HCT116 (cell line): ENCODE data around the gene CLDN1. TPM values are rescaled to one million over a fixed set of nuclear protein-coding genes. Genes with fewer than 3 reads are reported as not detected.

Source experiments
- ATAC-seq: fragments of 200-7000 bp; cut with Tn5 transposase; 2 replicates; pipeline ENCODE4 v1.9.1; 2020; ENCODE audit warnings: mild to moderate bottlenecking, moderate library complexity
- BruUV-seq: library from RNA; stranded (reverse); fragments of 400-500 nt; replicated peaks from 2 replicates; lab custom pipeline; 2021; lab: Mats Ljungman, UMichigan
- CTCF ChIA-PET: fragments of 300-600 bp; sonication (Branson Sonifier 250); formaldehyde crosslinking; loops from one replicate; lab custom pipeline; 2021; ENCODE audit warnings: antibody characterized with exemption; lab: Charles Lee
- POLR2A ChIA-PET: fragments of 300-600, 350-600 bp; sonication (Branson Sonifier 250); formaldehyde crosslinking; loops from one replicate; lab custom pipeline; 2021; ENCODE audit warnings: antibody characterized with exemption; lab: Charles Lee
- RAD21 ChIA-PET, 2 experiments: fragments of 300-600 bp; sonication (Branson Sonifier 250); formaldehyde crosslinking; loops; one replicate each; lab custom pipeline; 2023; ENCODE audit warnings: low total read pairs in 2 of 2; ENCODE audit not compliant: uncharacterized antibody in 2 of 2, unreplicated experiment in 2 of 2, low non-redundant PET in 1 of 2; lab: Charles Lee
- DNase-seq: peaks from one replicate; pipeline ENCODE4 v3.0.0-alpha.2; 2010; ENCODE audit warnings: low read depth, low spot score
- H2AFZ ChIP-seq: fragments of 200-600 bp; shearing (Covaris generic), sonication (generic); 2 replicates; pipeline ENCODE4 v1.6.1; 2017; ENCODE audit warnings: low read depth, mixed run types, mixed read lengths, antibody characterized with exemption, low read length; ENCODE audit not compliant: poor library complexity, severe bottlenecking
- H3K27ac ChIP-seq: 2 replicates; pipeline ENCODE4 v1.5.1; 2012; ENCODE audit warnings: low read depth, low read length
- H3K27me3 ChIP-seq: fragments of 200-600 bp; sonication (generic); 2 replicates; pipeline ENCODE4 v1.6.1; 2016; ENCODE audit warnings: mixed run types, low read length, mixed read lengths; ENCODE audit not compliant: insufficient read depth
- H3K36me3 ChIP-seq, 2 experiments: fragments of 200-500 bp in 1 of 2; fragments of 200-600 bp in 1 of 2; sonication (Bioruptor generic) in 1 of 2; sonication (generic) in 1 of 2; 2 replicates each; pipeline versions ENCODE4 v1.5.1 to v1.6.1; 2014 to 2016; ENCODE audit warnings: low read length in 2 of 2, inconsistent platforms in 1 of 2, mixed read lengths in 1 of 2, mixed run types in 1 of 2; ENCODE audit not compliant: insufficient read depth in 2 of 2, control insufficient read depth in 1 of 2
- H3K4me1 ChIP-seq, 2 experiments: fragments of 200-600 bp in 1 of 2; sonication (generic) in 1 of 2; 2 replicates each; pipeline versions ENCODE4 v1.5.1 to v1.6.1; 2012 to 2017; ENCODE audit warnings: low read length in 2 of 2, inconsistent platforms in 1 of 2, mild to moderate bottlenecking in 1 of 2, mixed read lengths in 1 of 2, mixed run types in 1 of 2, moderate library complexity in 1 of 2; ENCODE audit not compliant: insufficient read depth in 2 of 2, control insufficient read depth in 1 of 2
- H3K4me2 ChIP-seq: fragments of 200-600 bp; sonication (generic); 2 replicates; pipeline ENCODE4 v1.6.1; 2017; ENCODE audit warnings: mixed run types, low read length, mixed read lengths
- H3K4me3 ChIP-seq, 2 experiments: fragments of 200-600 bp in 1 of 2; sonication (generic) in 1 of 2; replicated peaks in 1 of 2; 2 replicates each; pipeline ENCODE4 v1.5.1; 2011 to 2016; ENCODE audit warnings: low read length in 2 of 2, control low read depth in 1 of 2, low read depth in 1 of 2, mild to moderate bottlenecking in 1 of 2, mixed read lengths in 1 of 2, mixed run types in 1 of 2
- H3K79me2 ChIP-seq: fragments of 200-600 bp; sonication (generic); 2 replicates; pipeline ENCODE4 v1.6.1; 2017; ENCODE audit warnings: mild to moderate bottlenecking, mixed run types, low read length, moderate library complexity, mixed read lengths; ENCODE audit not compliant: insufficient read depth
- H3K9ac ChIP-seq: fragments of 200-600 bp; sonication (generic); 2 replicates; pipeline ENCODE4 v1.6.1; 2016; ENCODE audit warnings: low read length, mixed read lengths
- H3K9me2 ChIP-seq: fragments of 200-600 bp; sonication (generic), shearing (Covaris generic); 2 replicates; pipeline ENCODE4 v1.6.1; 2017; ENCODE audit warnings: mixed run types, mild to moderate bottlenecking, moderate library complexity; ENCODE audit not compliant: insufficient read depth
- H3K9me3 ChIP-seq, 2 experiments: fragments of 200-500 bp in 1 of 2; fragments of 200-600 bp in 1 of 2; sonication (Bioruptor generic) in 1 of 2; sonication (generic) in 1 of 2; 2 replicates each; pipeline ENCODE4 v1.6.1; 2014 to 2017; ENCODE audit warnings: low read length in 2 of 2, mixed read lengths in 2 of 2, inconsistent platforms in 1 of 2, low read depth in 1 of 2, mild to moderate bottlenecking in 1 of 2, mixed run types in 1 of 2, moderate library complexity in 1 of 2; ENCODE audit not compliant: control insufficient read depth in 1 of 2, insufficient read depth in 1 of 2
- H4K20me1 ChIP-seq: fragments of 200-600 bp; sonication (generic), shearing (Covaris generic); 2 replicates; pipeline ENCODE4 v1.6.1; 2017; ENCODE audit warnings: mixed run types, mild to moderate bottlenecking, moderate library complexity; ENCODE audit not compliant: insufficient read depth
- CBX3 ChIP-seq: IDR thresholded peaks from 2 replicates; pipeline ENCODE4 v1.6.1; 2012; ENCODE audit warnings: low read depth
- EZH2 ChIP-seq: fragments of 200-600 bp; sonication (generic); IDR thresholded peaks from 2 replicates; pipeline ENCODE4 v1.6.1; 2017; ENCODE audit warnings: antibody characterized with exemption, mixed run types
- REST ChIP-seq: IDR thresholded peaks from 2 replicates; pipeline ENCODE4 v1.6.1; 2012; ENCODE audit warnings: low read depth
- intact Hi-C: fragments of 100-400 bp; cut with micrococcal nuclease; formaldehyde crosslinking; loops from 2 replicates; pipeline ENCODE4 v1.10.0; 2022
- total RNA-seq: library from RNA; stranded (reverse); gene quantifications from one replicate; pipeline ENCODE4 v1.2.1, GENCODE V29; 2021; ENCODE audit not compliant: unreplicated experiment

Gene CLDN1
- total RNA-seq, 1 experiment from 2014 or later = 0.20 TPM

DNA sequence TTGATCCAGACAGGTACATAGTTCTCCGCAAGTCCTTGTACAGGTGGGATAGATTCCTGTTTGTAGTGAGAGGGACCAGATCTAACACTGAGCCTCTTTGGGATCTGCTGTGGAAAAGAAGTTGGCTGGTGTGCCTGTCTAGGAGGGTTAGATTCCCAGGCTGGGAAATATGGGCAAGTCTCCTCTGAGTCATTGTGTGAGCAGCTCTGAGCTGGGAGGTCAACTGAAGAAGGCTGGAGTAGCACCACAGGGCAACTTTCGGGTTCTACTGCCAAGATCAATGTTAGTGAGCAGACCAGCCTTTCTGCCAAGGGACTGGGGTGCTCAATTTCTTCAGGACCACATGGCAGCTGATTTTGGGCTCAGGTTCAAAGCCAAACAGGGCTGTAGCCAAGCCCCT, 33.4 kb downstream of the CLDN1 start:
- no peaks in the 10 kb centered on the region for H3K27me3 ChIP-seq
- H3K79me2 ChIP-seq = no peaks in the 10 kb centered on the region
- POLR2A ChIA-PET = no interaction called here
- H3K4me3 ChIP-seq = no peak overlapping the region
- RAD21 ChIA-PET = no interaction called here
- CTCF ChIA-PET = no interaction called here
- H3K9me2 ChIP-seq = no peaks in the 10 kb centered on the region
- no peak for DNase-seq
- H2AFZ ChIP-seq = no peak overlapping the region
- no peak overlapping the region for H3K4me2 ChIP-seq
- intact Hi-C loops = no loop called here
- no peak for TF ChIP-seq EZH2
- TF ChIP-seq, all 23 proteins: peak for 0
- Histone ChIP-seq H3K9me3 (peaks cover 0 to 7% of the 10 kb centered on the region in 2 experiments; a peak in 1 of 4 replicates), H4K20me1 (no peaks in the 10 kb centered on the region), H3K27ac (no peak overlapping the region), H3K9ac (no peak overlapping the region), H3K36me3 (no peaks in the 10 kb centered on the region), H3K4me1 (no peaks in the 10 kb centered on the region)
- BruUV-seq = no TSS peak
- ATAC-seq = no peak

GRCh38 chr3:190286014-190286413, 36.2 kb downstream of the CLDN1 start:
- TF ChIP-seq CBX3 (peak; percentile 21; the same call in 1 of the 2 replicates), REST (no peak)
- Histone ChIP-seq H3K4me2 (no peak overlapping the region), H3K9me3 (peaks cover 0 to 7% of the 10 kb centered on the region in 2 experiments; a peak in 1 of 4 replicates), H3K9ac (no peak overlapping the region), H3K27me3 (no peaks in the 10 kb centered on the region), H3K36me3 (no peaks in the 10 kb centered on the region), H3K27ac (no peak overlapping the region), H3K79me2 (no peaks in the 10 kb centered on the region), H3K9me2 (no peaks in the 10 kb centered on the region), H2AFZ (no peak overlapping the region), H3K4me1 (no peaks in the 10 kb centered on the region), H3K4me3 (no peak overlapping the region), H4K20me1 (no peaks in the 10 kb centered on the region)
- DNase-seq = no peak
- intact Hi-C loops = no loop called here
- RAD21 ChIA-PET = no interaction called here
- POLR2A ChIA-PET = no interaction called here
- BruUV-seq = no TSS peak
- ATAC-seq = no peak
- CTCF ChIA-PET = no interaction called here
